ENCODE measurements around the gene CTNNA2. TPM values are rescaled to one million over a fixed set of nuclear protein-coding genes. Genes with fewer than 3 reads are reported as not detected.

Gene CTNNA2
- total and polyA plus RNA-seq, 2 of the 8 experiments (the other 6 are each of a cell fraction or from before 2014, with no cell fraction given), result 3.9 to 9.0 TPM

- TF ChIP-seq CHD7 (IDR thresholded peaks at IDR 0.05; ENCODE audit: insufficient replicate concordance, low read length) (no peak), CEBPB (IDR thresholded peaks at IDR 0.05; ENCODE audit: low read depth, low read length) (peak; percentile 20; the same call in 1 of the 2 replicates)
Measured at GRCh38 chr2:79827881-79828280, 315.0 kb downstream of the CTNNA2 start (continued).

Measured in H1 (cell line).